ENCODE data around the gene NCOR1.
"Not testable (repeated sequence)": the region's sequence is repeated elsewhere in the genome, so short reads cannot be mapped to it uniquely, and the experiment has no call there.

NCOR1 gene

DNA sequence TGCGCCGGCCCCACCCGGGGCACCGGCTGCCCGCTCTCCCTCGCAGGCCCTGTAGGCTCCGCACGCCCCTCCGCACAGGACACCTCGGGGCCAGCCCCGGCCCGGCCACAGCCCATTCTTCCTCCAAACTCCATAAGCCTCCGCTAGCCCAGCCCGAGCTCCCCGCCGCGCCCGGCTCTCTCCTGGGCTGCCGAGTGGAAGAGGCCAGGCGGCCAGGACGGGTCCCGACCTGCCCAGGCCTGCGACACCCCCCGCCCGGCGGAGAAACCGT lies 397 bp downstream of the NCOR1 start:
- DNase-seq (ENCODE audit: low read depth, low spot score), result no peak

DNA sequence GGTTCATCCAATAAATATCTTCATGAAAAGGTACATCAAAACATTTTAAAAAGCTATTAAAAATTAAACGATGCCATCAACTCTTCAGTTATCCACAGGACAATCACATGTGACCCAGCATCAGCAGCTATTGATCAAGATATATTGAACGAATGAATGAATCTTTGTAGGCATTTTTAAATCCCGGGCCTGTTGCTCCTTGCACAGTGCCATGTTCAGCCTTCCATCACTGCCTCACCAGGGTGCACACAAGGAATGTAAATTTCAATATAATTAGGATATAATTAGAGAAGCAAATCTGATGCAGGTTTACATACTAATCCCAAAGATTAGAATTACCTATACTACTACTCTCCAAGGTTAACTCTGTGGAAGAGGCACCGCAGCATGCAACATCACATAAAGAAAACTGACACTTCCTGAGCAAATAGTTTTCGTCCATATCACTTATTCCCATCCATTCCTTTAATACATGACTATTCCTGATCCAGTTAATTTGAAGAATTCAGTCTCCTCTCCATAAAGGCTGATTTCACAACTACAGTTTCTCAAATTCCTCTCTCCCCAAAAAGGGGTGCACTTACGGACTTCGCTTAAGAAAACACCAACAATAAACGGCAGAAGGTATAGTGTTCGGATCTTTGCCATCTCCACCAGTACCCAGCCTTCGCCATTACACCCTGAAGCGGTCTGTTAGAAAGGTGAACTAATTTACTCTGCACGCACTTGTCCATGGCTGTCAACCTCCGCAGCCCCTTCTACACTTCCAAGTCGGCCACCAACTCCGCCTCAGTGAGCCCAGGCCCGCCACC lies 938 bp downstream of the NCOR1 start:
- no peak for DNase-seq (ENCODE audit: low read depth, low spot score)

DNA sequence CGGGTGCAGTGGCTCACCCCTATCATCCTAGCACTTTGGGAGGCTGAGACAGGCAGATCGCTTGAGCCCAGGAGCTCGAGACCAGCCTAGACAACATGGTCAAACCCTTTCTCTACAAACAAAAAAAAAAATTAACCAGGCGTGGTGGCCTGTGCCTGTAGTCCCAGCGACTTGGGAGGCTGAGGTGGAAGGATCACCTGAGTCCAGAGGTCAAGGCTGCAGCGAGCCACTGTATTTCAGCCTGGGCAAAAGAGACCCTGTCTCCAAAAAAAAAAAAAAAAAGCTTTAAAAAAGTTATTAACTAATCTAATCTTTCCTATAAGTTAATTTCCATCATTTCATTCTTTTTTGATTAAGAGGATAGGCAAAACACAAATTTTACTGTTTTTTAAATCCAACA lies 2.5 kb downstream of the NCOR1 start:
- DNase-seq (ENCODE audit: low read depth, low spot score), result no peak

DNA sequence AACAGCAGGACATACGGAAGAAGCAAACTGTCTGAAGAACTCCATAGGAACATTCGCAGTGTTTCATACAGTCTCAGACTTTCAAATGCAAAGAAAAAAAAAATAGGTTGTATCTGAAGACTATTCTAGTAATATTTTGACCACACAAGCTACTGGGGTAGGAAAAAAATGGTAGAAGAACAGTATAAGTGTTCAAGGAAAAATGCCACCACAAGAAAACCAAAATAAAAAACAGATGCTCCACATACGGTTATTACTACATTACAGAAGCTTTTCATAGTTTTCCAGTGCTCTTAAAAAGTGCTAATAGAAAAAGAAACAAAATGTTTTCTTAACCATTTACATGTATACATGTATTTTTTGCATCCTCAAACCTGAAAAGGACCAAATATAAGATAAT lies 3.7 kb downstream of the NCOR1 start:
- no peak for DNase-seq (ENCODE audit: low read depth, low spot score)

DNA sequence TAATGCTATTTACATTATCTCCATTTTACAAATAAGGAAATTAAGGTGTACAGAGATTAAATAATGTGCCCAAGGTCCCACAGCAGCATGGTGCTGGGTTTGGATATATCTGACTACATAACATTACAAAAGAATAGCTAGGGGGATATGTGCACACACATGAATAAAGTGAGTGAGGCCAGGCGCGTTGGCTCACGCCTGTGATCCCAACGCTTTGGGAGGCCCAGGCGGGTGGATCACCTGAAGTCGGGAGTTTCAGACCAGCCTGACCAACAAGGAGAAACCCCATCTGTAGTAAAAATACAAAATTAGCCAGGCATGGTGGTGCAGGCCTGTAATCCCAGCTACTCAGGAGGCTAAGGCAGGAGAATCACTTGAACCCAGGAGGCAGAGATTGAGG lies 10.6 kb downstream of the NCOR1 start:
- DNase-seq (ENCODE audit: low read depth, low spot score), result not testable (repeated sequence)

DNA sequence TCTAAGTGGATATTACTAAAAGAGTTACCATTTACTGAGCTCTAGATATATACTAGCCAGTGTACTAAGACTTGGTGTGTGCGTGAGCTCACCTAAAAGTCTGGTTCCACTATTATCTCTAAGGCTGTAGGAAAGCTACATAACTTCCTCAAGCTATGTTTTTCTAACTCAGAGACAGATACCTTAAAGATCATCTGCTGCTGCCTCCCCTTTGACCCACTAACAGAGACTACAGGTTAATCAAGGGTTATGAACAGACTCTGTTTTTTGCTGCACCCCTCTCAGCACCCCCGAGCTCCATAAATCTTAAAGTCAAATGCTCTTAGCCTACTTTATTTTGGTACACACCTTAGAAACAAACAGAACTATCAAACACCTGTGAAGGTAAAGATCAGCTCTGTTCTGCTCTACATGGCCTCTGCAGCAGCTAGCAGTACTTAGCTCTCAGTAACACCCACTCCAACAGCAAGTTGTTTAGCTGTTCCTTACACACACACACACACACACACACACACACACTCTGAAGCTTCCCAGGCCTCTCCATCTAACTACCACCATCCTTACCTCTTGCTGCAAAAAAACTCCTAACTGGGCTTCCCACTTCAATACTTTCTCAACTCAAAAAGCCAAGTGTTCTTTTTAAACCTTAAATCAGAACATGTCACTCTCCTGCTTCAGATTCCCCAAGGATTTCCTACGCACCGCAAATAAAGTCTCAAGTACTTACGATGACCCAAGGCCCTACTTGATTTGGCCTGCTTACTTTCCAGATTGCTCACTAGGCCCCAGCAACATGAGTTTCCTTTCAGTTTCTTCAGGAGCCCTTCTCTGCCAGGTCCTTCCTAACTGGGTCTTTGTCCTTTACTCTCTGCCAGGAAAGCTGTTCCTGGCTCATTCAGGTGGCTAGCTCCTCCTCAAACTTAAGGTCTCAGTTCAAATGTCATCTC lies 12.5 kb downstream of the NCOR1 start:
- not testable (repeated sequence) for DNase-seq (ENCODE audit: low read depth, low spot score)

DNA sequence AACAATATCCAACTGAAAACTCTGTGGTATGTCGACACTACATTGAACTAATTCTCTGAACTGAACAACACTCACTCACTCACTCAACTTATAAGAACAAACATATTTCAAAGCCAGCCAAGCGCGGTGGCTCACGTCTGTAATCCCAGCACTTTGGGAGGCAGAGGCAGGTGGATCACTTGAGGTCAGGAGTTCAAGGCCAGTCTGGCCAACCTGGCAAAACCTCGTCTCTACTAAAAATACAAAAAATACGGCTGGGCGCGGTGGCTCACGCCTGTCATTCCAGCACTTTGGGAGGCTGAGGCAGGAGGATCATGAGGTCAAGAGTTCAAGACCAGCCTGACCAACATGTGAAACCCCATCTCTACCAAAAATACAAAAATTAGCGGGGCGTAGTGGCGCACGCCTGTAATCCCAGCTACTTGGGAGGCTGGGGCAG lies 13.6 kb downstream of the NCOR1 start:
- not testable (repeated sequence) for DNase-seq (ENCODE audit: low read depth, low spot score)

DNA sequence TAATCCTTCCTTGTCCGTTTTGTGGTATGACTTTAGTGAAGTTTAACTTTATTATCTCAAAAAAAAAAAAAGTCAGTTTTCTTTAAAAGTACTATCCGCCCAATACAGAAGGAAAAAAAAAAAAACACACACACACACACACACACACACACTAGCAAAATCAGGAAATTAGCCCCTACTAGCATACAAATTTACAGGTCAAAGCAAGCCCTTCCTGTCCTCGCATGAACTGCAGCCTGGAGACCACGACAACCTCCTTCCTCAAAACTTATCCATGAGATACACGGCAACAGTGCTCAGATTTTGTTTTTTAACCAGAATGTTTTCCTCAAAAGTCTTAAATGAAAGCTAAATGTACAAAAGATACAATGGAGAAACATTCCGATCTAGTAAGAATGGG lies 16.2 kb downstream of the NCOR1 start:
- no peak for DNase-seq (ENCODE audit: low read depth, low spot score)

DNA sequence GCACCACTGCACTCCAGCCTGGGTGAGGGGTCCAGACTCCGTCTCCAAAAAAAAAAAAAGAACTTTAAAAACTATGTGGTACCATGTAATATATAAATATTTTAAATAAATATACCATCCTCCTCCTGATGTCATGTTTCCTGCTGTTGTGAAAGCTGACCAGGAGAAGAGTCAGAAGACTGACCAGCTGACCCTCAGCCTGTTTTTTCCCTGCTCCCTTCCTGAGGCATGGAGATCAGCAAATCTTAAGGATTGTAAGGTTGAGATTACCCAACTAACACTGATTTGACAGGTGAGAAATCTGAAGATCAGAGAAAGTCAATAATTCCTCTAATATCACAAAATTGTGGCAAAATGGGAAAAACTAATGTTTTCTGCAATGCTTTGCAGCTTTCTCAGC lies 18.1 kb downstream of the NCOR1 start:
- DNase-seq (ENCODE audit: low read depth, low spot score), result no peak

DNA sequence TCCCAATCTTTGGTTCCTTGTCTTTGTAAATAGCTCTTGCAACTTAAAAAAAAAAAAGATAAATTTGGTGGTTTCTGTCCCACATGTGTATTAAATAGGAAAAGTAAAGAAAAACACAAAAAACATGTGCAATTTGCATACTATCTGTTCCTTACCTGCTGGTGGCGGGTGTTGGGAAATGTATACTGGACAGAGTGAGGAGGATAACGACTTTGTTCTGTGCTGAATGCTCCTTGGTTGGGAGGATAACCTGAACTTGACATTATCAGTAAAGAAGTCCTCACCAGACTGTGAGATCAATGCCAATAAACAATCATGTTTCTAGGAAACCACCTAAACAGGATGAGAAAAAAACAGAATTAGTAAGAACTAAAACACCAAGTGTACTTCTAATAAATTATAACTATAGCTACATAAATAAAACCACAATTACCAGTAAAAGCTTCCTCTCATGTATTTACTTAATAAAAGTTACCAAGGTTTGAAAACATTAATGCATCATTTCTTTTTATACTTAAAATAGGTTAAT lies 21.0 kb downstream of the NCOR1 start:
- DNase-seq (ENCODE audit: low read depth, low spot score), result not testable (repeated sequence)

DNA sequence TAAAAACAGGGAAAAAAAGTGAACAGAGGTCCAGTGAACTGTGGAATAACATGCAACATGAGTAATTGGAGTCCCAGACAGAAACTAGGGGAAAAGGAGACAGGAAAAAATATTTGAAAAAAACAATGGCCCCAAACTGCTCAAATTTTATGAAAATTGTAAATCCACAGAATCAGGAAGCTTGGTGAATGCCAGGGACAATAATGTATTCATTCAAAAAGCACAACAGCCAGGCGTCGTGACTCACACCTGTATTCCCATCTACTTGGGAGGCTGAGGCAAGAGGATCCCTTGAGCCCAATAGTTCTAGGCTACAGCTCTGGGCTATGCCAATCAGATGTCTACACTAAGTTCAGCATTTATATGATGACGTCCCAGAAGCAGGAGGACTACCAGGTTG lies 23.7 kb downstream of the NCOR1 start:
- DNase-seq (ENCODE audit: low read depth, low spot score), result no peak

DNA sequence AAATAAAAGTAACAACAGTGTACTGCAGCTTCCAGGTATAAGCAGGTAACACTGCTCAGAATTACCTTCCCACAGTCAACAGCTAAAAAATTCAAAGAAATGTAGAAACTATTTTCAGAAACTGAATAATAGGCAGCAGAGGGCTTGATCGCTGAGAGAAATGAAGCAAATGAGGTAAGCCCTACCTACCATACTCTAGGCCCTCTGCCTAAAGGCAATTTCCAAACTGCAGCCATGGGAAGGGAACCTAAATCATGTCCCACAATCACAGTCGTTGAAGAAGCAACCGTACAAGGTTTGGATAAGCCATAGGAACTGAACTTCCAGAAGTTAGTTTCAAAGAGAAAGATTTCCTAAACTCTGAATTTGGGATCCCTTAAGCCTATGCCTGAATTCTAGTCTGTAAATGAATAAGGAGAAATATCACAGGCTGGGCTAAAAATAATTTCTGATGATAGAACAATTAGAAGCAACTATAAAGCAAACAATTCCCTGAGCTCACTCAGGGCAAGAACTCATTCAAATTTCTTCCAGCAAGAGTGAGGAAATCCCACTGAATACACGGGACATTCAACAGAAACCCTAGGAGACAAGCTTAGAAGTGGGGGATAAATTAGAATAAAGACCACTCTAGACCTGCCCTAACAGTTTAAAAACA lies 24.5 kb downstream of the NCOR1 start:
- DNase-seq (ENCODE audit: low read depth, low spot score), result no peak

DNA sequence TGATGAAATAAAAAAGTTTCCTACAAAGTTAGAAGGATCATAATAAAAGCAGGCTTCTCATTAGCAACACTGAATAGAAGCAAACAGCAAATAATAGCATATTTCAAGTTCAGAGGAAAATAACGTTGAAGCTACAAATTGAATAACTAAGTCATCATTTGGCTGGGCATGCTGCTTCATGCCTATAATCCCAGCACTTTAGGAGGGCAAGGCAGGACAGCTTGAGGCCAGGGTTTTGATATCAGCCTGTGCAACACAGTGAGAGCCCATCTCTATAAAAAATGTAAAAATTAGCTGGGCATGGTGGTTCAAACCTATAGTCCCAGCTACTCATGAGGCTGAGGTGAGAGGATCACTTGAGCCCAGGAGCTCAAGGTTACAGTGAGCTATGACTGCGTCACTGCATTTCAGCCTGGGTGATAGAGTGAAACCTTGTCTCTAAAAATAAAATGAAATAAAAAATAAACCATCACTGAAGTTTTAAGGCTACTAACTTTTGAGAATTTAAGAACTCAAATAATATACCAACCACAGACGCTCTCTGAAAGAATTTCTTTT lies 25.5 kb downstream of the NCOR1 start:
- DNase-seq (ENCODE audit: low read depth, low spot score), result no peak

DNA sequence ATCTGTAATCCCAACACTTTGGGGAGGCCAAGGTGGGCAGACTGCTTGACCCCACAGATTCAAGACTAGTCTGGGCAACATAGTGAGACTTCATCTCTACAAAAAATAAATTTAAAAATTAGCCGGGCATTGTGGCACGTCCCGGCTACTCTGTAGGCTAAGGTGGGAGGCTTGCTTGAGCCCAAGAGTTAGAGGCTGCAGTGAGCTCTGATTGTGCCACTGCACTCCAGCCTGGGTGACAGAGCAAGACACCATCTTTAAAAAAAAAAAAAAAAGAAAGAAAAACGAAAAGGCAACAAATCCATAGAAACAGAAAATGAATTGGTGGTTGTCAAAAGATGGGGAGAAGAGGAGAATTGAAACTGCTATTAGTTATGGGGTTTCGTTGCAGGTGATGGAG lies 27.7 kb downstream of the NCOR1 start:
- DNase-seq (ENCODE audit: low read depth, low spot score), result no peak

DNA sequence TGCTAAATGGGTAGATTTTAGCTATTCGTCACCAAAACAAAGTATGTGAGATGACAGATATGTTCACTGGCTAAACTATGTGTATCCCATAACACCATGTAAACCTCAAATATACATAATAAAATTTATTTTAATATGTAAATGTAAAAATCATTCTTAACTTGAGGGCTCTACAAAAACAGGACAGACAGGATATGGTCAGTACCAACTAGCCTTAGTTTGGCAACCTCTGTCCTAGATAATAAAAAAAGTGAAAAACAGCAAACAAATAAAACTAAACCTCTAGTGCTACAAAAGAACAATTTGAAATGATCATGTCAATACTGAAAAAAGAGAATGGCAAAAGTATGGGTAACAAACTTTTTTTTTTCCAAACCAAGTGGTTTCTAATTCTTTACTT lies 33.8 kb downstream of the NCOR1 start:
- DNase-seq (ENCODE audit: low read depth, low spot score), result no peak

DNA sequence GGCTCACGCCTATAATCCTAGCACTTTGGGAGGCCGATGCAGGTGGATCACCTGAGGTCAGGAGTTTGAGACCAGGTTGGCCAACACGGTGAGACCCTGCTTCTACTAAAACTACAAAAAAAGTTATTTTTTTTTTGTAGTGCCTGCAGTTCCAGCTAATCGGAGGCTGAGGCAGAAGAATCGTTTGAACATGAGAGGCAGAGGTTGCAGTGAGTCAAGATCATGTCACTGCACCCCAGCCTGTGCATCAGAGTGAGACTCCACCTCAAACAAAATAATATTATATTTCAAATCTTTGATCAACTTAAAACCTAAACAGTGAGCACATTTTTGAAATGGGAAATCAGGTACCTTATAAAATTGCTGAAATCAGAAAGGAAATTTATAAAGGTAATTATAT lies 36.5 kb downstream of the NCOR1 start:
- no peak for DNase-seq (ENCODE audit: low read depth, low spot score)

DNA sequence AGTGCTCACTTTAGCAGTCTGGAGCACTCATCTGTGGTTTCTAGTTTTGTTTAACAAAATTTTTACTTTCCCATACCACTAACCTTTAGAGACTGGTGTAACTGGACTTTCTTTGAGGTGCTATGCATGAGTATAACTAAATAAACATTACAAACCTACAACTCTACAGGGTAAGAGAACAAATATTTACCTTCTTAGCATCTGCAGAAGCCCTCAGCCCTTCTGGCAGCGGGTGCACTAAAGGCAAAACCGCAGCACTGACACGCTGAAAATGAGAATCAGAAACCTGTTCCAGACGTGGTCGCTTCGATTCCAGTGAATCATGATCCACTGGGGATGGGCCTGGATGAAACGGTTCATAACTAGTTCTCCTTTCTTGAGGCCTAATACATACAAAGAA lies 43.7 kb downstream of the NCOR1 start:
- DNase-seq (ENCODE audit: low read depth, low spot score), result no peak

DNA sequence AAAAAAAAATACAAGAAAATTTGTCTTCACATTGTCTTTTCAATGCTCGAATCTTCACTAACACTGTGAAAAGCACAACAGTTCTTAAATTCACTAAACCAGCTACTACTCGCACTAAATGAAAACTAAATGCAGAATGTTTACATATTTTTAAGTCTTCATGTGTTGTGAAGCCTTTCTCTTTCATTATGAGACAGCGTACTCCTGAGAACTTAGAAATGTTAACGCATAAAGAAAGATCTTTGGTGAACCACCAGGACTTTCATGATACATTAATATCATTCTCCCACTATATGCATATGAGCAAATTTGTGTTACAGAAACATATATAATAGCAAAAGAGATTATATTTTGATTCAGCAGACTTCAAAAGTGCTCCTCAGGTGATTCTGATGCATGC lies 48.6 kb downstream of the NCOR1 start:
- DNase-seq (ENCODE audit: low read depth, low spot score), result not testable (repeated sequence)

DNA sequence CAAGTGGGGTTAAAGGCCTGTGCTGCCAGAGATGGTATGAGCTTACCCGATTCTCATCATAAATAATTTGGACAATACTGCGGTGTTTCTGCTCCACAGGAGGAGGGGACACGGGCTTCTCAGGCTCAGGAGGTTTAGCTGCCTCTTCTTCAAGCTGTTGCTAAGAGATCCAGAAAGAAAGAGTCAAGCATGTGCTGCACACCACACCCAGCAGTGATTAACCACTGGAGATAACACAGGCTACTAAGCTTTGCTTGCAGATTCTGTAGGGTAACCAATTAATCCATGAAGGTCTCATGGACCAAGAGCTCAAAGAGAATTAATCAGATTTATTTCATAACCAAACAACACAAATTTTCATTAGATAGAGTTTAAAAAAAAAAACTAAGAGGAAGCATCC lies 56.6 kb downstream of the NCOR1 start:
- no peak for DNase-seq (ENCODE audit: low read depth, low spot score)

DNA sequence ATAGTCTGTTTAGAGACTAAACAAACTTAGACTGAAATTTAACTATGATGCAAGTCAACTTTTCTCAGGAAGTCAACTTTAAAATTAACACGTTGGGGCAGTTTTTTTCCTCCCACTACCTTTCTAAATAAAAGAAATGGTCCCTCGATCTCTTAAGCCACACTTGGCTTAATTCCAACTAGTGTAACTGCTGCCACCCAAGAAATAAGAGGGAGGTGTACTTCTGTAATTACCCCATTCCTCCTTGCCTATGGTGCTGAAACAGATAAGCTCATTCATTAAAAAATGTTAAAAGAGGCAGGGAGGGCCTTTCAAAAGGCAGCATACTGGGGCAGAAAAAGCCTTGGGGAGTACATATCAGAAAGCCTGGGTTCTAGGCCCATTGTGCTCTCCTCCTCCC lies 59.8 kb downstream of the NCOR1 start:
- DNase-seq (ENCODE audit: low read depth, low spot score), result no peak

DNA sequence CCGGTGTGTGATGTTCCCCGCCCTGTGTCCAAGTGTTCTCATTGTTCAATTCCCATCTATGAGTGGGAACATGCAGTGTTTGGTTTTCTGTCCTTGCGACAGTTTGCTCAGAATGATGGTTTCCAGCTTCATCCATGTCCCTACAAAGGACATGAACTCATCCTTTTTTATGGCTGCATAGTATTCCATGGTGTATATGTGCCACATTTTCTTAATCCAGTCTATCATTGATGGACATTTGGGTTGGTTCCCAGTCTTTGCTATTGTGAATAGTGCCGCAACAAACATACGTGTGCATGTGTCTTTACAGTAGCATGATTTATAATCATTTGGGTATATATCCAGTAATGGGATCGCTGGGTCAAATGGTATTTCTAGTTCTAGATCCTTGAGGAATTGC lies 63.0 kb downstream of the NCOR1 start:
- DNase-seq (ENCODE audit: low read depth, low spot score), result not testable (repeated sequence)

Data from iPS DF 19.7 (cell line).